GM18502 (cell line): Measurements from ENCODE around the gene LIMA1.
"Not testable (repeated sequence)": the region's sequence is repeated elsewhere in the genome, so short reads cannot be mapped to it uniquely, and the experiment has no call there.

ENCODE experiments used
- ATAC-seq: cut with Tn5 transposase; IDR thresholded peaks from one replicate; pipeline ENCODE4 v1.9.1; 2021; ENCODE audit warnings: mild to moderate bottlenecking; ENCODE audit not compliant: unreplicated experiment, poor library complexity

The LIMA1 gene

DNA sequence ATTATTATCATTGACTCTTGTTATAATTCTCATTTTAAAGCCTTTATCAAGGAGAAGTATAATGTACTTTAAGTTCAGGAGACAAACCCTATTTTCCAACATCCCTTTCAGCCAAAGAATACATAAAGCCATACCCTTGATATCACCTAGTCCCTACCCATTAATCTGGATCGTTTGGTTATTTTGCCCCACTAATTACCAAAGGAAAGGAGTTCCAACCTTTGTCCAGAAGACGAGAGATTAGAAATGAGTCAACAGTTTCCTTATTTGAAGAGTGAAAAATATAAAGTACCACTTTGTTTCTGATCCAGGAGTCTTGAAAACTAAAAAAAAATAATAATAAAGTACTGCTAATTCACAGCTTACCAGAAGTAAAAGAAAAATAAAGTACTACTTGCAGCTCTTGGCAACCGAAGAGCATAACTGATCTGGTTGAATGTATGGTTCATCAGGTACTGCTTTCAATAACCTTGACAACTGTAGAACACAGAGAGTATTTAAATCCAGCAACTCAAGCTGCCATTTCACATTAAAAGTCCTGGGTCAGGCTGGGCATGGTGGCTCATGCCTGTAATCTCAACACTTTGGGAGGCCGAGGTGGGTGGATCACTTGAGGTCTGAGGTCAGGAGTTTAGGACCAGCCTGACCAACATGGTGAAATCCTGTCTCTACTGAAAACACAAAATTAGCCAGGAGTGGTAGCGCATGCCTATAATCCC lies 33.7 kb downstream of the LIMA1 start:
- no peak for ATAC-seq

DNA sequence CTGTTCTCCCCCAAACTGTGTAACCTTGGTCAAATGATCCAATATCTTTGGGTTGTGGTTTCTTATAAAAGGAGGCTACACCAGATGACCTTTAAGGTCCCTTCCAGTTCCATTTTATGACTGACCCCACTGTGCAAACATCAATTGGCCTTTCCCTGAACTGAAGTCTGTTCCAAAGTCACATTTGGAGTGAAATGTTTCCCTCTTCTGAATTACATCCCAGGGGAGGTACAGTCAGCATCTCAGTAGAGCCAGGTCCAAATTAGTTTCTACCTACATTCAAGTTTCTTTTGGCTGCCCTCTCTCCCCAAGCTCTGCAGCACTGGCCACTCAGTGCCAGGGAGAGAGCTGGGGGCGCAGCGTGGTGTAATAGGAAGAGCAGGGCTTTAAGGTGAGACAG lies 34.4 kb downstream of the LIMA1 start:
- ATAC-seq: no peak

DNA sequence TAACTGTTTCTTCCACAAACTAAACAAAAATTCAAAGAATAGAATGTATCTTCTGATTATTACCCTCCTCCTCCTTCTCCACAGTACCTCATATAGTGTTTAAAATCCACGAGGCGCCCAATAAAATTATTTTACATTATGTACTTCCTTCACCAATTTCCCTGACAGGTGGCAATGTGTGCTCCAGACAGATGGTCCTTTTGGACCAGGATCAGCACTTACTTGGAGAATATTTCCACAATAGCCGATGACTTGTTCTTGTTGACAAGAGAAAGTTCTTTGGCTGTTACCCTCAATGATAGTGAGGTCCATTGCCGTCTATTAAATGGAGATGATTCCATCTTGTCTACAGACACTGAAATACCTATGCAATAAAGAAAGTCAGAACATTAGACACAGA lies 34.9 kb downstream of the LIMA1 start:
- ATAC-seq: no peak

DNA sequence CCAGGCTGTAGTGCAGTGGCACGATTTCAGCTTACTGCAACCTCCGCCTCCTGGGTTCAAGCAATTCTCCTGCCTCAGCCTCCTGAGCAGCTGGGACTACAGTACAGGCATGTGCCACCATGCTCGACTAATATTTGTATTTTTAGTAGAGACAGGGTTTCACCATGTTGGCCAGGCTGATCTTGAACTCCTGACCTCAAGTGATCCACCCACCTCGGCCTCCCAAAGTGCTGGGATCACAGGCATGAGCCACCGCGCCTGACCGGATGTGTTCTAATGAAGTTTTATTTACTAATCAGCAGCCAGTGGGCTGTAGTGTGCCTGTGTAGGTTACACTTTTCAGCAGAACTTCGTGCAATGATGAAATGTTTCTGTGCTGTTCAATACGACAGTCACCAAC lies 35.7 kb downstream of the LIMA1 start:
- not testable (repeated sequence) for ATAC-seq

DNA sequence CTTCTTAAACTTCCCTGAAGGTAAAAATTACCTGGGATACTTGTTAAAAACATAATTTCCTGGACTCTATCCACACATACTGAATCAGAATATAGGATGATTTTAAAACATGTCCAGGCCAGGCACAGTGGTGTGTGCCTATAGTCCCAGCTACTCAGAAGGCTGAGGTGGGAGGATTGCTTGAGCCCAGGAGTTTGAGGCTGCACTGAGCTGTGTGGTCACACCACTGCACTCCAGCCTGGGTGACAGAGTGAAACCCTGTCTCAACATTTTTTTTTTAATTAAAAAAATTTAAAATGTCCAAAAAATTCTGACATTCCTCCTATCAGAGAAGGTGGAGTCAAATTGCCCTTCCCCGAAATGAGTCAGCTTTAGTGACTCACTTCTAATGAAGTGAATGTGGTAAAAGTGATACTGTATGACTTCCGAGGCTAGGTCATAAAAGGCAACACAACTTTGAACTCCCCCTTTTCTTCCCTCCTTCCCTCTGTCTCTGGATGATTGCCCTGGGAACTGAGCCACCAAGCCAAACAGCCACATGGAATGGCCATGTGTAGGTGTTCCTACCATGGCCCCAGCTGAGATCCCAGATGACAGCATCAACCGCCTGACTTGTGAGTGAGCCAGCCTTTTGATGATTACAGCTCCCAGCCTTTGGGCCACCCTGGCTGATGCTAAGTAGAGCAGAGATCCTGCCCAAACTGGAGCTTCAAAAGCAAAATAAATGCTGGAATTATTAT lies 36.3 kb downstream of the LIMA1 start:
- ATAC-seq: peak; percentile 55

DNA sequence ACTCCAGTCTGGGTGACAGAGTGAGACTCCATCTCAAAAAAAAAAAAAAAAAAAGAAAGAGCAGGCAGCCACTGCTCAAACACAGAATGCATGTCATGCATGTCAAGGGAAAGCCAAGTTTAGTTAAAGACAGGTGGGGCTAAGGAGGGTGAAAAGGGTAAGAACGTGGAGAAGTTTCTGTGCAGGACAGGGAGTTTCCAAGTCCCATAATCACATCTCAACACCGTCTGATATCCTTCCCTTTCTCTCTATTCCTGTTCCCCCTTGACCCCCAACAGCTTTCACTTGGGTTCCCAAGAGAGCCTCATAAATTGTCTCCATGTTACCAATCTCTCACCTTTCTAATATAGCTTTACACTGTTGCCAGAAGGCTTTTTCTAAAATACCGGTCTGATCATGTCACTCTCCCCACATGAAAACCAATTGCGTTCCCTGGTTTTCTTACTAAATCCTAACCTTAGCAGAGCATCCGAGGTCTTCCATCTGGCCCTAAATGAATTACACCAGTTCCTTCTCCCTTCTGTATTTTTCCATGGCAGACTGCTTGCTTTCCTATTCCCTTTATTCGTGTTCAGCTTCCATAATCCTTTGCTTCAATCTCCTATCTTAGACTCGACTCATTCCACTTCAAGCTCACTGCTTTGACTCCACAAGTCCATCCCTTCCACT lies 37.0 kb downstream of the LIMA1 start:
- ATAC-seq: no peak

DNA sequence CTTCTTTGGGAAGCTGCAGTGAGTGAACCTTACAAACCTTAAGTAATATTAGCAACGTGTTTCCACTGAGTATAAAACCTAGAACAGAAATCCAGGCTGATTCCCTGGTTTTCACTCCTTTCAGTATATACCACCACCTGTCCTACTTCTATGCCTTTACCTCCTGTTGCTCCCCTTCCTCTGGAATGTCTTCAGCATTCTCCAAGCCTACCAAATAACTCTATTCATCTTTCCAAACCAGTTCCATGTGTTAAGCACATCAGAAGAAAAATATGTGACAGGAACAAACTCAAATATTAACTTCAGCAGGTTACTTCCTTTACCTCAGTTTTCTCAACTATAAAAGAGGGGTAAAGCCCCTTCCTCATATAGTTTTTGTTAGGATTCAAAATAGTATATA lies 39.8 kb downstream of the LIMA1 start:
- no peak for ATAC-seq

DNA sequence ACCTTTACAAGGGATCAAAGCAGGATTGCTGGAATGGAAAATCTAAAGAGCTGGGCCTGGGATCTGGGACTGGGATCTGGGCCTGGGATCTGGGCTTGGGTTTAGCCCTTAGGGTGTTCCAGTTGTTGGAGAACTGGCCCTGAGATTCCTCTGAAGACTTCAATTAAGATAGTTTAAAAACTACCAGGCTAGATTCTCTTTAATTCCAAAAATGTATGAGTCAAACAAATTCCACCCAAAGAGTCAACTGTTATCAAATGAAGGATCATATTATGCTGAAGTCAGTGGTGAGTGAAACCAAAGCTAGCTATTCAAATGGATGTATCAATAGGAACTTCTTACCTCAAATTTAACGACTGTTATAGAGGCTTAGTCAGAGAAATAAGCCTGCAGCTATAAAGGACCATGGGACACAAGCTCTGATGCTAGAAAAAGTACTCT lies 40.5 kb downstream of the LIMA1 start:
- ATAC-seq: no peak

DNA sequence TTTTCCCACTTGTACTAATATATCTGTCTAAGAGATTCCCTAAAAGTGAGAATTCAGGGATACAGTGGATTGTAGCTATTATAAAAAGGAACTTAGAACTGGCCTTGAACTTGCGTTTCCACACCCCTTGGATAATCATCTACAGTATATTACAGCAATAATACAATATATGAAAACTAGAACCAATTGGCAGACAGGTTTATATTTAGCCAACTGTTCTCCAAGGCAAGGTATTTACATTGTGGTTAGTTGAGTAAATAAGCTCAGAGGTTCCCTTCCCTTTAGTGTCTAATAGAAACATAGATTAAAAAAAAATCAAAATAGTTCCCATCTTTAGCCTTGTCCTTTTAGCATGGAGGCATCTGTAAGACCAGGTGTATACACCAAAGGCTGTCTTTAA lies 42.1 kb downstream of the LIMA1 start:
- ATAC-seq: no peak

DNA sequence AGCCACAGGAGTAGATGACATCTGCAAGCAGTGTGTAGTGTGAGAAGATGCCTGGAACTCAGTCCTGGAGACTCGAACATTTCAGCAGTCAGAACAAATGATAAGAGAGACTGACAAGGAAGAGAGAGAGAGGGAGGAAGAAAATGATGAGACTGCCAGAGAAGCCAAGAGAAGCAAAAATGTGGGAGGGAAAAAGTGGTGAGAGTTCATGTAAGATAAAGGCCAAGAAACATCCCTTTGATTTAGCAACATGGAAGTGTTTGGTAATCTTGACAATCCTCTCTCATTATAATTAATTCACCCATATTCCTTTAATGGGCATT lies 42.6 kb downstream of the LIMA1 start:
- no peak for ATAC-seq

DNA sequence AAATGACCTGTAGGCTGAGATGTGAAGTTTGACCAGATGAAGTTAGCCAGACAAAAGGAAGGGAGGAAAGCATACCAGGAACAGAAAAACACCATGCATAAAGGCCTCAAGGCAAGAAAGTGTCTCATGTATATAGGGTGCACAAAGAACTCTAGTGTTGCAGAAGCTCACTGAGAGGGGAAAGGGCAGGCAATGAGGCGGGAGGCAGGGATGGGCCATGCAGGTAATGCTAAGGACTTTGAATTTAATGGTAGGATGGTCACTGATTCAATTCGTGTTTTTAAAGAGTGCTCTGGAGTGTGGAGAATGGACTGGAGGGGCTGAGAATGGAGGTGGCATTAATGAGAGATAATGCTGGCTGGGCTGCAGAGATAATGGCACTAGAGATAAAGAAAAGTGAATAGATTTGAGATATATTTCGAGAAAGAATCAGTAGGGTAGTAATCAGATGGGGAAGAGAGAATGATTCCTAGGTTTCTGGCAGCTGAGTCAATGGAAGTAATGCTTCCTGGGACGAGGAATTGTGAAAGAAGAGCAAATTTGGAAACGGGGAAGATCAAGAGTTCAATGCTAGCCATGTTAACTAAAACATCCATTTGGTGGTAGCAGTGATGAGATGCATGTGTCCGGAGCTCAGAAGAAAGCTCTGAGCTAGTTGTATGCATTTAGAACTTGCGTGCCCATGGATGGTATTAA lies 43.1 kb downstream of the LIMA1 start:
- ATAC-seq: no peak

DNA sequence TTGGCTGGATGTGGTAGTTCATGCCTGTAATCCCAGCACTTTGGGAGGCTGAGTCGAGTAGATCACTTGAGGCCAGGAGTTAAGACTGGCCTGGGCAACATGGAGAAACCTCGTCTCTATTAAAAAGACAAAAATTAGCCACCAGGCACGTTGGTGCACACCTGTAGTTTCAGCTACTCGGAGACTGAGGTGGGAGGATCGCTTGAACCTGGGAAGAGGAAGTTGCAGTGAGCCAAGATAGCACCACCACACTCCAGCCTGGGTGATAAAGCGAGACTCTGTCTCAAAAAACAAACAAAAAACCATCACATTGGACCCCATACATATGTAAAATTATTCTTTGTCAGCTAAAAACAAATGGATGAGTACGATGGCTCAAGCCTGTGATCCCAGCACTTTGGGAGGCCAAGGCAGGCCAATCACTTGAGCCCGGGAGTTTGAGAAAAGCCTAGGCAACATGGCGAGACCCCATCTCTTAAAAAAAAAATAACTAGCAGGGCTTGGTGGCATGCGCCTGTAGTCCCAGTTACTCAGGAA lies 43.9 kb downstream of the LIMA1 start:
- no peak for ATAC-seq

DNA sequence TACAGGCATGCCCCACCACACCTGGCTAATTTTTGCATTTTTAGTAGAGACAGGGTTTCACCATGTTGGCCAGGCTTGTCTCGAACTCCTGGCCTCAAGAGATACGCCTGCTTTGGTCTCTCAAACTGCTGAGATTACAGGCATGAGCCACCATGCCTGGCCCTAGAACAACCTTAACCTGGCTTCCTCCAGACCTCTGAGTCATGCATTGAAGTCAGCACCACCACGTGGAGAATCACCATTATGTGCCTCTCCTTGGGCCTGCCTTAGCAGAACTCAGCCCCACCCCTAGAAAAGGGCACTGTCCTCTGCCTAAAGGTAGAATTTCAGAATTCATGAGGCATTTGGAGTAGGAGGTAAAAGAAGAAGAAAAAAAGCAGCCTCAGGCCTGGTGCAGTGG lies 49.0 kb downstream of the LIMA1 start:
- no peak for ATAC-seq

DNA sequence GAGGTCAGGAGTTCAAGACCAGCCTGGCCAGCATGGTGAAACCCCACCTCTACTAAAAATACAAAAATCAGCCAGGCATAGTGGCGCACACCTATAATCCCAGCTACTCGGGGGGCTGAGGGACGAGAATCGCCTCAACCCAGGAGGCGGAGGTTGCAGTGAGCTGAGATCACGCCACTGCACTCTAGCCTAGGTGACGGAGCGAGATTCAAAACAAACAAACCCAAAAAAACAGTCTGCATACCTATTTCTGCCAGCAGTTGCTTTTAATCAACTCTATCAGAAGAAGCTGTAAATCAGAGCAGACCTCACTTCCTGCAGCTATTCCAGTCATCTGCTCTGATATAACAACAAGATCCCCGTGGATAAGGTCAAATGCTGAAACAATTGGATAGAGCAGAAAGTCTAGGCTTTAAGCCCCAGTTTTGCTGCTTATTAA lies 50.5 kb downstream of the LIMA1 start:
- ATAC-seq: no peak

DNA sequence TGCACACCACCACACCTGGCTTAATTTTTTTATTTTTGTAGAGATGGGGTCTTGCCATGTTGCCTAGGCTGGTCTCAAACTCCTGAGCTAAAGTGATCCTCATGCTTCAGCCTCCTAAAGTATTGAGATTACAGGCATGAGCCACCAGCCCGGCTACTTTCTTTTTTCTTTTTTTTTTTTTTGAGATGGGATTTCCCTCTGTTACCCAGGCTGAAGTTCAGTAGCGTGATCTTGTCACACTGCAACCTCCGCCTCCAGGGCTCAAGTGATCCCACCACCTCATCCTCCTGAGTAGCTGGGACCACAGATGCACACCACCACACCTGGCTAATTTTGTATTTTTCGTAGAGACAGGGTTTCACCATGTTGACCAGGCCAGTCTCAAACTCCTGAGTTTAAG lies 51.1 kb downstream of the LIMA1 start:
- no peak for ATAC-seq

DNA sequence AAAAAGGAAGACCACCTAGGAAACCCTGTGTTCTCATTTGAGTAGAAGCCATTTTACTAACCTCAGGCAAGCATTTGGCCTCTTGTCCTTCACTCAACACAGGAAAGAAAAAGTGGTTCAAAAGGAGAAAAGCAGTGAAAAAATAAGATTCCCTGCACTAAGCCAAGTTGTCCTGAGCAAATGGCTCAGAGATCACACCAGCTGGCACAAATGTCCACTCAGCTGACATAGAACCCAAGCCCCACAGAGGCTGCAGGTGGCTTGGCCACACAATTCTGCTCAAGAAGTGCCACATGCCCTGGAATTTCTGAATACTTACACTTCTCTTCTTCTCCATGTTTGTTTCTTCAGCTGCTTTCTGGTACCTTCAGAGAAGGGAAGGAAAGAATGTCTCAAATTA lies 52.0 kb downstream of the LIMA1 start:
- no peak for ATAC-seq

DNA sequence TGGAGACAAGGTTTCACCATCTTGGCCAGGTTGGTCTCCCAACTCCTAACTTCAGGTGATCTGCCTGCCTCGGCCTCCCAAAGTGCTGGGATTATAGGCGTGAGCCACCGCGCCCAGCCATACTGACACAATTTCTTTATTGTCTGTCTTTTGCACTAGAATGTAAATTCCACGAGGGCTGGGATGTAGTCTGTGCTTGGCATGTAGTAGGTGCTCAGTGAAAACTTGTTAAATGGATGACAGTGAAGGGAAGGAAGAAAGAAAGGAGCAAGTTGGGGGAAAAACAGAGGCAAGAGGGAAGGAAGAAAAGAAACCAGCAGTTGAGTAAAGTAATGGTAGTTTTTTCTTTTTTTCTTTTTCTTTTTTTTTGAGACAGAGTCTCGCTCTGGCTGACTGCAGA lies 53.1 kb downstream of the LIMA1 start:
- ATAC-seq: no peak

DNA sequence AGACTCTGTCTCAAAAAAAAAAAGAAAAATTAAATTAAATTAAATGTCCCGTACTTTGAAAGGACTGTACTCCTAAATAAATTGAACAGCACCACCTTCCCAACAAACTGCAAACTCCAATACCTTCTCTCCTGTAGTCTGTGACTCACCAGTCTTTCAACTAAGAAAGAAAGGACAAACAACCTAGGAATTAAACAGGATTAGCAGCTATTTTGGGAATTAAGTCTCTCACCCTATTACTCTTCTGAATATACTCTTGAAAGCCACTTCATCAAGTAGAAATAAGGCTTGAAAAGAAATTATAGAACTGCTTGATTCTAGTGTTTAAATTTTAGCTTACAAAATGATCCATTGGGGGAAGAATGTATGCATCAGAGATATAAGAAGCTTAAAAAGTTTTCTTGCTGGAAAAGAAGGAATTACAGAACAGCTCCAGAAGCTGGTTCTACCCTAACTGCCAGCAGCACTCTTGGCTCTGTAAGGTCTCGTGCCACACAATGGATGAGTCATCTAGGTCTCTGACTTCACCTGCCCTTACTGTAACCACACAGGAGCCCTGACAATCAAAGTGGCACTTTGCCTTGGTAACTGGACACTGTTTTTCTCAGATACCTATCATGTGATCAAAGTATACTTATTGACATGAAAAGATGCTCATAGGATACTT lies 59.2 kb downstream of the LIMA1 start:
- ATAC-seq: peak; percentile 46

DNA sequence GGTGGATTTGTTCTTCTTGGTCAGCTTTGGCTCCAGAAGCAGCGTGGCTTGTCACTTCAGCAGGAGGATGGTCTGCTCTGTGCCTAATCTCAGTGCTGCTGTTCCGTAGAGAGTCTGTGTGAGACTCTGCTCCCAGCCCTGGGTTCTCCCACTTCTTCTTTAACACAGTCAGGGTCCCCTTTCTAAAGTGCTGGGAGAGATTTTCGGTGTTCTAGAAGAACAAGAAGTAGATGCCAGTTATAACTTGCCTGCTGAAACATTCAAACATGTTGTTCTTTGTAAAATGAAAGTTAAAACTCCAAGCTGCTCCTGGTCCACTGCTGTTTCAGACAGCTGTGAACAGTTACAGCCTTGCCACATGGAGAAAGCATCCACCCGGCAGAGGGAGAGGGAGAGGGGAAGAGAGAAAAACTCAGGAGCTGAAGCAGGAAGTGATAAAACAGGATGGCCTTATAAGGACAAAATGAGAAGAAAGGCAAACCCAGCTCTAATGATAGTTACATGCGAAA lies 61.0 kb downstream of the LIMA1 start:
- ATAC-seq: no peak
